ENCODE data around the gene TOGARAM2.

Gene TOGARAM2

GRCh38 chr2:28994679-28995078, 13.6 kb downstream of the TOGARAM2 start:
- Histone ChIP-seq H3K27ac (ENCODE audit: low read depth, low read length) (no peak overlapping the region), H3K4me1 (ENCODE audit: control insufficient read depth, insufficient read depth, low read length) (peaks cover 31% of the 10 kb centered on the region), H3K9ac (ENCODE audit: low read length) (no peak overlapping the region), H3K36me3 (ENCODE audit: control insufficient read depth, insufficient read depth, low read length) (no peaks in the 10 kb centered on the region), H3K27me3 (ENCODE audit: control insufficient read depth, insufficient read depth, low read length) (no peaks in the 10 kb centered on the region), H3K4me3 (ENCODE audit: low read length) (no peak overlapping the region)

- Histone ChIP-seq H3K4me3 (ENCODE audit: low read length) (no peak overlapping the region), H3K36me3 (ENCODE audit: control insufficient read depth, insufficient read depth, low read length) (no peaks in the 10 kb centered on the region), H3K27me3 (ENCODE audit: control insufficient read depth, insufficient read depth, low read length) (no peaks in the 10 kb centered on the region), H3K9ac (ENCODE audit: low read length) (no peak overlapping the region), H3K27ac (ENCODE audit: low read depth, low read length) (no peak overlapping the region), H3K4me1 (ENCODE audit: control insufficient read depth, insufficient read depth, low read length) (peaks cover 17% of the 10 kb centered on the region)
Measured at GRCh38 chr2:28995765-28996750, 15.0 kb downstream of the TOGARAM2 start.

- Histone ChIP-seq H3K4me3 (ENCODE audit: low read length) (no peak overlapping the region), H3K27me3 (ENCODE audit: control insufficient read depth, insufficient read depth, low read length) (no peaks in the 10 kb centered on the region), H3K27ac (ENCODE audit: low read depth, low read length) (no peak overlapping the region), H3K9ac (ENCODE audit: low read length) (no peak overlapping the region), H3K36me3 (ENCODE audit: control insufficient read depth, insufficient read depth, low read length) (no peaks in the 10 kb centered on the region), H3K4me1 (ENCODE audit: control insufficient read depth, insufficient read depth, low read length) (peaks cover 8% of the 10 kb centered on the region)
Measured at GRCh38 chr2:28997237-28997846, 16.2 kb downstream of the TOGARAM2 start.

- no peak overlapping the region for H3K27ac ChIP-seq (ENCODE audit: low read depth, low read length)
- H3K9ac ChIP-seq (ENCODE audit: low read length), result no peak overlapping the region
- no peak overlapping the region for H3K4me3 ChIP-seq (ENCODE audit: low read length)
Measured at GRCh38 chr2:28997847-28998735, 17.0 kb downstream of the TOGARAM2 start.

DNA sequence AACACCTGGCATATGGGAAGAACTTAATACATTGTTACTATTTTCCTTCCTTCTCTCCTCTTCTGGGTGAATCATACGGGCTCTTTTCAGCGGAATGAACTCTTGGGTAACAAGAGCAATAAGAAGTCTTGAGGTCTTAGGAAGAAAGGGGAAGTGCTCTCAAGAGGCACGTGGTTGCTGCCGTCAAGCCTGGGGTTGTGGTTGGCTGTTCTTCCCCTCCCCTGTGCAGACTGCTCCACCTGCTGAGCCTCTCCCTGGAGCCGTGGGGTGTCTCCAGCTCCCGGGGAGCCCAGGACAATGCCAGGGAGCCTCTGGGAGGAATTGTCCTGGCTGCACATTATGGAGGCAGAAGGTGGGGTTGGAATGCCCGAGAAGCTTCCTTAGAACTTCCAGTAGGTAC, 19.4 kb downstream of the TOGARAM2 start:
- Histone ChIP-seq H3K27ac (ENCODE audit: low read depth, low read length) (no peak overlapping the region), H3K4me3 (ENCODE audit: low read length) (no peak overlapping the region), H3K27me3 (ENCODE audit: control insufficient read depth, insufficient read depth, low read length) (no peaks in the 10 kb centered on the region), H3K4me1 (ENCODE audit: control insufficient read depth, insufficient read depth, low read length) (peaks cover 3% of the 10 kb centered on the region), H3K9ac (ENCODE audit: low read length) (no peak overlapping the region), H3K36me3 (ENCODE audit: control insufficient read depth, insufficient read depth, low read length) (no peaks in the 10 kb centered on the region)

More at GRCh38 chr2:28997847-28998735, 17.0 kb downstream of the TOGARAM2 start:
- Histone ChIP-seq H3K27me3 (ENCODE audit: control insufficient read depth, insufficient read depth, low read length) (no peaks in the 10 kb centered on the region), H3K36me3 (ENCODE audit: control insufficient read depth, insufficient read depth, low read length) (no peaks in the 10 kb centered on the region), H3K4me1 (ENCODE audit: control insufficient read depth, insufficient read depth, low read length) (peaks cover 8% of the 10 kb centered on the region)

- Histone ChIP-seq H3K36me3 (ENCODE audit: control insufficient read depth, insufficient read depth, low read length) (no peaks in the 10 kb centered on the region), H3K4me3 (ENCODE audit: low read length) (no peak overlapping the region), H3K9ac (ENCODE audit: low read length) (no peak overlapping the region), H3K27me3 (ENCODE audit: control insufficient read depth, insufficient read depth, low read length) (no peaks in the 10 kb centered on the region), H3K4me1 (ENCODE audit: control insufficient read depth, insufficient read depth, low read length) (peaks cover 3% of the 10 kb centered on the region), H3K27ac (ENCODE audit: low read depth, low read length) (no peak overlapping the region)
Measured at GRCh38 chr2:29000956-29001355, 19.9 kb downstream of the TOGARAM2 start.

- no peaks in the 10 kb centered on the region for H3K36me3 ChIP-seq (ENCODE audit: control insufficient read depth, insufficient read depth, low read length)
- H3K27ac ChIP-seq (ENCODE audit: low read depth, low read length), result no peak overlapping the region
- no peak overlapping the region for H3K9ac ChIP-seq (ENCODE audit: low read length)
- no peaks in the 10 kb centered on the region for H3K27me3 ChIP-seq (ENCODE audit: control insufficient read depth, insufficient read depth, low read length)
- H3K4me3 ChIP-seq (ENCODE audit: low read length), result no peak overlapping the region
- no peaks in the 10 kb centered on the region for H3K4me1 ChIP-seq (ENCODE audit: control insufficient read depth, insufficient read depth, low read length)
Measured at GRCh38 chr2:29001806-29002205, 20.7 kb downstream of the TOGARAM2 start.

GRCh38 chr2:29004755-29005154, 23.7 kb downstream of the TOGARAM2 start:
- no peak overlapping the region for H3K4me3 ChIP-seq (ENCODE audit: low read length)
- H3K27me3 ChIP-seq (ENCODE audit: control insufficient read depth, insufficient read depth, low read length), result no peaks in the 10 kb centered on the region
- H3K4me1 ChIP-seq (ENCODE audit: control insufficient read depth, insufficient read depth, low read length), result no peaks in the 10 kb centered on the region
- no peak overlapping the region for H3K9ac ChIP-seq (ENCODE audit: low read length)
- H3K36me3 ChIP-seq (ENCODE audit: control insufficient read depth, insufficient read depth, low read length), result no peaks in the 10 kb centered on the region
- H3K27ac ChIP-seq (ENCODE audit: low read depth, low read length), result no peak overlapping the region

GRCh38 chr2:29005331-29005730, 24.2 kb downstream of the TOGARAM2 start:
- no peak overlapping the region for H3K27ac ChIP-seq (ENCODE audit: low read depth, low read length)
- no peaks in the 10 kb centered on the region for H3K36me3 ChIP-seq (ENCODE audit: control insufficient read depth, insufficient read depth, low read length)
- no peak overlapping the region for H3K9ac ChIP-seq (ENCODE audit: low read length)
- H3K27me3 ChIP-seq (ENCODE audit: control insufficient read depth, insufficient read depth, low read length), result no peaks in the 10 kb centered on the region
- H3K4me3 ChIP-seq (ENCODE audit: low read length), result no peak overlapping the region
- H3K4me1 ChIP-seq (ENCODE audit: control insufficient read depth, insufficient read depth, low read length), result no peaks in the 10 kb centered on the region

- Histone ChIP-seq H3K27me3 (ENCODE audit: control insufficient read depth, insufficient read depth, low read length) (no peaks in the 10 kb centered on the region), H3K9ac (ENCODE audit: low read length) (no peak overlapping the region), H3K4me1 (ENCODE audit: control insufficient read depth, insufficient read depth, low read length) (peaks cover 2% of the 10 kb centered on the region), H3K36me3 (ENCODE audit: control insufficient read depth, insufficient read depth, low read length) (no peaks in the 10 kb centered on the region), H3K27ac (ENCODE audit: low read depth, low read length) (no peak overlapping the region), H3K4me3 (ENCODE audit: low read length) (no peak overlapping the region)
Measured at GRCh38 chr2:29006092-29006979, 25.2 kb downstream of the TOGARAM2 start.

DNA sequence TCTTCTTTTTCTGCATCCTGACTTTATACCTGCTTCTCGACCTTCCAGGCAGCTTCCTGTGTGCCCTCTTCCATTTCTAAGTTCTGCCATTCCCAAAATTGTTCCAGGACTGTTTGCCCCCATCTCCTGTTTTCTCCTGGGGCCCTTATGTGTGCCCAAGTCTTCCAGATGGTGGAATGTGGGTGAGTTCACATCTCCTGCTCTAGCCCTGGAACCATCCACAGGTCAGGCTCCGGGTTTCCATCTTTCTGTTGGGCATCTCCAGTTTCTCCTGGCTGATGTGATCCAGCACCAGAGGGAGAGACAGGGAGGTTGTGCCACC, 25.8 kb downstream of the TOGARAM2 start:
- Histone ChIP-seq H3K27ac (ENCODE audit: low read depth, low read length) (no peak overlapping the region), H3K36me3 (ENCODE audit: control insufficient read depth, insufficient read depth, low read length) (no peaks in the 10 kb centered on the region), H3K27me3 (ENCODE audit: control insufficient read depth, insufficient read depth, low read length) (no peaks in the 10 kb centered on the region), H3K9ac (ENCODE audit: low read length) (no peak overlapping the region), H3K4me1 (ENCODE audit: control insufficient read depth, insufficient read depth, low read length) (peaks cover 7% of the 10 kb centered on the region), H3K4me3 (ENCODE audit: low read length) (no peak overlapping the region)
